Mesendoderm (in vitro differentiated cells): ENCODE results near the gene SMAD2.

ENCODE experiments used
- DNase-seq: peaks from one replicate; pipeline ENCODE4 v3.0.0; 2013
- H2AK5ac ChIP-seq: 2 replicates; pipeline ENCODE4 v1.6.1; 2013; ENCODE audit warnings: low read length, inconsistent platforms
- H2BK120ac ChIP-seq: 2 replicates; pipeline ENCODE4 v1.6.1; 2013; ENCODE audit warnings: low read depth, mild to moderate bottlenecking, low read length, moderate library complexity, mixed read lengths
- H2BK15ac ChIP-seq: replicated peaks from 2 replicates; pipeline ENCODE4 v1.6.1; 2013; ENCODE audit warnings: low read depth, mild to moderate bottlenecking, moderate library complexity
- H2BK5ac ChIP-seq: 2 replicates; pipeline ENCODE4 v1.6.1; 2013; ENCODE audit warnings: low read length, inconsistent platforms
- H3K18ac ChIP-seq: 2 replicates; pipeline ENCODE4 v1.6.1; 2013; ENCODE audit warnings: mild to moderate bottlenecking, low read length, mixed read lengths
- H3K23ac ChIP-seq: one replicate; pipeline ENCODE4 v1.6.1; 2013; ENCODE audit warnings: low read length
- H3K27ac ChIP-seq: 2 replicates; pipeline ENCODE4 v1.5.1; 2013; ENCODE audit warnings: low read depth, mild to moderate bottlenecking, inconsistent platforms, low read length, moderate library complexity
- H3K27me3 ChIP-seq: 2 replicates; pipeline ENCODE4 v1.6.1; 2013; ENCODE audit warnings: low read length, control low read depth, mild to moderate bottlenecking, inconsistent platforms; ENCODE audit not compliant: insufficient read depth, poor library complexity
- H3K36me3 ChIP-seq: 2 replicates; pipeline ENCODE4 v1.6.1; 2013; ENCODE audit warnings: low read length, inconsistent platforms; ENCODE audit not compliant: control insufficient read depth, insufficient read depth
- H3K4ac ChIP-seq: one replicate; pipeline ENCODE4 v1.6.1; 2013; ENCODE audit warnings: low read depth, mild to moderate bottlenecking, low read length, moderate library complexity
- H3K4me1 ChIP-seq: 2 replicates; pipeline ENCODE4 v1.6.1; 2013; ENCODE audit warnings: low read depth, low read length, inconsistent platforms; ENCODE audit not compliant: control insufficient read depth
- H3K4me2 ChIP-seq: 2 replicates; pipeline ENCODE4 v1.6.1; 2013; ENCODE audit warnings: low read length
- H3K4me3 ChIP-seq: 2 replicates; pipeline ENCODE4 v1.5.1; 2013; ENCODE audit warnings: mild to moderate bottlenecking, low read length
- H3K56ac ChIP-seq: one replicate; pipeline ENCODE4 v1.6.1; 2013; ENCODE audit warnings: low read length
- H3K79me1 ChIP-seq: 2 replicates; pipeline ENCODE4 v1.6.1; 2013; ENCODE audit warnings: low read length, inconsistent platforms
- H3K79me2 ChIP-seq: 2 replicates; pipeline ENCODE4 v1.6.1; 2013; ENCODE audit warnings: mild to moderate bottlenecking, low read length; ENCODE audit not compliant: control insufficient read depth, insufficient read depth
- H3K9ac ChIP-seq: 2 replicates; pipeline ENCODE4 v1.6.1; 2013; ENCODE audit warnings: low read length, inconsistent platforms
- H4K5ac ChIP-seq: one replicate; pipeline ENCODE4 v1.6.1; 2013; ENCODE audit warnings: low read length
- H4K8ac ChIP-seq: one replicate; pipeline ENCODE4 v1.6.1; 2013; ENCODE audit warnings: low read depth, mild to moderate bottlenecking, control low read depth, low read length, moderate library complexity
- whole genome bisulfite sequencing: extraction: QIAGEN DNeasy Blood & Tissue Kit; methylation state at CpG from one replicate; pipeline ENCODE4 v1.1.7; 2013; ENCODE audit warnings: low lambda C conversion rate, missing lambda C conversion rate; ENCODE audit not compliant: insufficient coverage; ENCODE audit errors: extremely low coverage; 5-methylcytosine and 5-hydroxymethylcytosine counted together

The SMAD2 gene

DNA sequence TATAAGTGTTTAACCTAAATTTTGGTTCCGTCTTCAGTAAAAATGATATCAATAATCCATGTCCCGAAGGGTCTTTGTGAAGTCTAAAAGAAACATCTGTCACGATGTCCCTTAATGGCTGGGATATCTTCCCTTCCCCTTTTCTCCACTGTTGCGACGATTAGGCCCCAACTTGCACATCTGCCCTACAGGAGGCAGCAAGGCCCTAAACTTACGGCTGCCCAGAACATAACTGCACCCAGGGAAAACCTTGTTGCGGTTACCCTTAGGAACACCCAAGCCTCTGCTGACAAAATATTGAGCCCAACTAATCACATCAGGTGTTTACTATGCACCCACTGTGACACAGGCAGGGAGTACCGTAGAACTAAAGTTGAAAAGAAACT lies 1.3 kb upstream of the SMAD2 start:
- no peak overlapping the region for H3K4ac ChIP-seq
- H3K9ac ChIP-seq = peak overlapping the region; percentile 95
- no peak overlapping the region for H2BK15ac ChIP-seq
- H3K23ac ChIP-seq = no peak overlapping the region
- H2AK5ac ChIP-seq = no peak overlapping the region
- peak overlapping the region; percentile 78 for H3K56ac ChIP-seq
- no peak overlapping the region for H2BK5ac ChIP-seq
- H3K4me1 ChIP-seq = peaks cover 15% of the 10 kb centered on the region
- no peaks in the 10 kb centered on the region for H3K36me3 ChIP-seq
- H3K27ac ChIP-seq = peak overlapping the region; percentile 100
- no peak overlapping the region for H4K5ac ChIP-seq
- DNase-seq = peak; percentile 86
- peak overlapping the region; percentile 91 for H3K18ac ChIP-seq
- no peak overlapping the region for H4K8ac ChIP-seq
- H2BK120ac ChIP-seq = no peak overlapping the region
- H3K79me1 ChIP-seq = no peaks in the 10 kb centered on the region
- H3K27me3 ChIP-seq = no peaks in the 10 kb centered on the region
- peaks cover 27% of the 10 kb centered on the region for H3K79me2 ChIP-seq
- H3K4me2 ChIP-seq = peak overlapping the region; percentile 72
- WGBS = no CpG with 5 or more reads among the region's 8 CpGs
- peak overlapping the region; percentile 23 for H3K4me3 ChIP-seq

DNA sequence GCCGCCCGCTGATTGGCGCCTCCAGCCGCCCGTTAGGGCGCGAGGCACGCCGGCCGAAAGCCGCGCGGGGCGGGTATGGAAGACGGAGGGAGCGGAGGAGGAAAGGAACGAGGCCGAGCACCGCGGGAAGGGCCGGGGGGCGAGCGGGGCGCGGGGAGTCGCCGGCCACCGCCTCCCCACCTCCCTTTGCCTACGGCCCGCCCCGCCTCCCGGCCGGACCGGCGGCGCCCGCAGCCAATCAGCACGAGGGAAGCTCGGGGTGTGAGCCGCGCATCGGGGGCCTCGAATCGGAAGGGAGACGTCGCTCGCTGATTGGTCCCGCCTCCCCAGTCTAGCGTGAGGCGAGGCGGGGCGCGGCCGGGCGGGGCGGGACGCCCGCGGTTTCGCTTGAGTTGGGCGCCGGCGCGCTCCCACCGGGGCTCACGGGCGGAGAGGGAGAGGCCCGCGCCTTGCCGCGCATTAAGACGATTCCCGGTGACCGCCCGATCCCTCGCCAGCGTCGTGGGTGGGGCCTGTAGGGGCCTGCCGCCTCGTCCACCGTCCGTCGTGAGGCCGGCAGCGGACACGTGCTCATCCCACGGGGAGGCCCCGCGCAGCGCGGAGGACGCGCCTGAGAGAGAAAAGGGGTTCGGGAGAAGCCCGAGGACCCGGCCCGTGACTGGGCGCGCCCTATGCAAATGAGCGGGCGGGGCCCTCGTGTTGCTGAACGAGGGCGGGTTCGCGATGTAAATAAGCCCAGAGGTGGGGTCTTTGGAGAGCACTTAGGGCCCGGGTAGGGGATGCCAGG lies 665 bp upstream of the SMAD2 start:
- Histone ChIP-seq H3K9ac (peak overlapping the region; percentile 95), H3K27ac (peak overlapping the region; percentile 100), H3K4me1 (peaks cover 15% of the 10 kb centered on the region), H3K36me3 (no peaks in the 10 kb centered on the region), H4K5ac (no peak overlapping the region), H3K56ac (peak overlapping the region; percentile 99), H3K27me3 (no peaks in the 10 kb centered on the region), H3K4ac (peak overlapping the region; percentile 98), H3K4me2 (peak overlapping the region; percentile 72), H3K18ac (peak overlapping the region; percentile 100), H3K79me2 (peaks cover 33% of the 10 kb centered on the region), H3K79me1 (no peaks in the 10 kb centered on the region), H2BK5ac (peak overlapping the region; percentile 97), H2BK120ac (peak overlapping the region; percentile 88), H4K8ac (no peak overlapping the region), H3K4me3 (peak overlapping the region; percentile 55), H3K23ac (peak overlapping the region; percentile 95), H2AK5ac (no peak overlapping the region), H2BK15ac (no peak overlapping the region)
- WGBS = no CpG with 5 or more reads among the region's 107 CpGs
- DNase-seq = peak; percentile 98

DNA sequence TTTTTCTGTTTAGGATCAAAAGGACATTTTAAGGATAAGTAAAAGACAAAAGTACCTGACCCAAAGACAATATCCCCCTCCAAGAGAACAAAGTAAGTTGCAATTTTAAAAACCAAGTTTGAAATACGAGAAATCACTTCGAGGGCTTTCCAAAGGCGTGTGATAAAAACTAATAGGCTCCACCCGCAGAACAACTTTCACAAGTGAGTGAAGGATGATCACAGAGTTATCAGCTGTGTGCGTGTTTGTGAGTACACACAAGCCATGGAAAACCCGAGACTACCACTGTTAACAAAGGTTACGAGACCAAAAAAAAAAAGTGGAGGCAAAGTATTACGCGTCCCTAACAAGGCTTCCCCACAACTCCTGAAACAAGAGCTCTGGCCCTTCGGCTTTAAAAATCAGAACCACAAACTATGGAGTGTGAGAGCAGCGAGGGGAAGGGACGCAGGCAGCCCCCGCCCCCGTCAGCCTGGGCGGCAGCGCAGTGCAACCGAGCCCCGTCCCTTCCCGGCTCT lies 719 bp downstream of the SMAD2 start:
- H3K4me3 ChIP-seq = peak overlapping the region; percentile 91
- no peak overlapping the region for H2BK15ac ChIP-seq
- no CpG with 5 or more reads among the region's 19 CpGs for WGBS
- H3K56ac ChIP-seq = peak overlapping the region; percentile 96
- DNase-seq = no peak
- H2BK5ac ChIP-seq = peak overlapping the region; percentile 30
- no peaks in the 10 kb centered on the region for H3K27me3 ChIP-seq
- peak overlapping the region; percentile 98 for H3K18ac ChIP-seq
- H2AK5ac ChIP-seq = no peak overlapping the region
- no peak overlapping the region for H3K23ac ChIP-seq
- H3K36me3 ChIP-seq = no peaks in the 10 kb centered on the region
- H4K5ac ChIP-seq = no peak overlapping the region
- H3K4ac ChIP-seq = peak overlapping the region; percentile 97
- peaks cover 46% of the 10 kb centered on the region for H3K79me2 ChIP-seq
- H3K27ac ChIP-seq = peak overlapping the region; percentile 99
- peak overlapping the region; percentile 94 for H3K9ac ChIP-seq
- H3K4me1 ChIP-seq = peaks cover 24% of the 10 kb centered on the region
- H3K4me2 ChIP-seq = peak overlapping the region; percentile 28
- peak overlapping the region; percentile 98 for H2BK120ac ChIP-seq
- peak overlapping the region; percentile 67 for H4K8ac ChIP-seq
- H3K79me1 ChIP-seq = no peaks in the 10 kb centered on the region

GRCh38 chr18:47928466-47928865 lies 2.0 kb downstream of the SMAD2 start:
- Histone ChIP-seq H3K9ac (peak overlapping the region; percentile 79), H3K27ac (no peak overlapping the region), H3K27me3 (no peaks in the 10 kb centered on the region), H3K18ac (no peak overlapping the region), H3K79me2 (peaks cover 58% of the 10 kb centered on the region), H3K4me1 (peaks cover 26% of the 10 kb centered on the region), H2BK120ac (no peak overlapping the region), H4K5ac (no peak overlapping the region), H2AK5ac (no peak overlapping the region), H3K4me3 (peak overlapping the region; percentile 32), H4K8ac (no peak overlapping the region), H3K4ac (no peak overlapping the region), H3K4me2 (peak overlapping the region; percentile 63), H3K56ac (peak overlapping the region; percentile 52), H3K79me1 (no peaks in the 10 kb centered on the region), H2BK5ac (peak overlapping the region; percentile 20), H2BK15ac (no peak overlapping the region), H3K36me3 (no peaks in the 10 kb centered on the region), H3K23ac (no peak overlapping the region)
- no CpG with 5 or more reads among the region's 3 CpGs for WGBS
- no peak for DNase-seq

GRCh38 chr18:47926101-47926850 lies 4.2 kb downstream of the SMAD2 start:
- peak overlapping the region; percentile 45 for H2BK120ac ChIP-seq
- H4K8ac ChIP-seq = no peak overlapping the region
- H3K4me3 ChIP-seq = no peak overlapping the region
- no peaks in the 10 kb centered on the region for H3K27me3 ChIP-seq
- no peak overlapping the region for H2BK15ac ChIP-seq
- H3K56ac ChIP-seq = peak overlapping the region; percentile 78
- no peaks in the 10 kb centered on the region for H3K36me3 ChIP-seq
- H3K4me1 ChIP-seq = peaks cover 21% of the 10 kb centered on the region
- peak overlapping the region; percentile 87 for H3K18ac ChIP-seq
- peak overlapping the region; percentile 87 for H3K4ac ChIP-seq
- H2AK5ac ChIP-seq = no peak overlapping the region
- peaks cover 75% of the 10 kb centered on the region for H3K79me2 ChIP-seq
- no peak overlapping the region for H3K23ac ChIP-seq
- no CpG with 5 or more reads among the region's 2 CpGs for WGBS
- peak overlapping the region; percentile 94 for H2BK5ac ChIP-seq
- H3K27ac ChIP-seq = peak overlapping the region; percentile 69
- no peak overlapping the region for H3K4me2 ChIP-seq
- no peak overlapping the region for H4K5ac ChIP-seq
- H3K79me1 ChIP-seq = no peaks in the 10 kb centered on the region
- peak; percentile 92 for DNase-seq
- peak overlapping the region; percentile 64 for H3K9ac ChIP-seq
